HG03135 (cell line): ENCODE data around the gene TP53TG3B.
"Not testable (repeated sequence)": the region's sequence is repeated elsewhere in the genome, so short reads cannot be mapped to it uniquely, and the experiment has no call there.

Experiments used
- ATAC-seq: cut with Tn5 transposase; IDR thresholded peaks from one replicate; pipeline ENCODE4 v1.9.1; 2021; ENCODE audit warnings: mild to moderate bottlenecking, moderate library complexity; ENCODE audit not compliant: unreplicated experiment

TP53TG3B gene, protein sequence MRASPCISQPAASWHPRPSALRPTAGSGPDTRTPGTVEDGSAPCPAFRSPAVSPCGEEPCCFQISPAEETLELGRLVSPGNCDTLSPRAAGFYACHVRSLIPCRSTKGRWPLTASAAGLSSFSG

DNA sequence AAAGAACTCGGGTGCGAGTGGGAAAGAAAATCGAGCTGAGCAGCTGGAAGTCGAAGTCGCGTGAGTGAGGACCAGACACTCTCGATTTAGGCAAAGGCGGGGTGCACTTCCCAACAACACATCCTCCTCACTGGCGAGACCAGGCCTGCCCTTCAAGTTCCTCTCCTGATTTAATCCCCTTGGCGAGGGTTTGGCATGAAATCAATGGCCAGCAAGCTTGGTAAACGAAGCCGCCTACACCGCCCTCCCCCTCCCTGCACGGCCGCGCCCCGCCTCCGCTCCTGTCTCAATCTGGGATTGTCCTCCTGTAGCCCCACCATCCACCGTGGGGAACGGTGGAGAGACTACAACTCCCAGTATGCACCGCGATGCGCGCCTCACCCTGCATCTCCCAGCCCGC lies at the start of gene TP53TG3B:
Gene TP53TG3B, plus strand, starts transcription at position 301 of the 400 bp plus-strand sequence. Its CDS starts 68 bp downstream, at position 369.
- not testable (repeated sequence) for ATAC-seq

DNA sequence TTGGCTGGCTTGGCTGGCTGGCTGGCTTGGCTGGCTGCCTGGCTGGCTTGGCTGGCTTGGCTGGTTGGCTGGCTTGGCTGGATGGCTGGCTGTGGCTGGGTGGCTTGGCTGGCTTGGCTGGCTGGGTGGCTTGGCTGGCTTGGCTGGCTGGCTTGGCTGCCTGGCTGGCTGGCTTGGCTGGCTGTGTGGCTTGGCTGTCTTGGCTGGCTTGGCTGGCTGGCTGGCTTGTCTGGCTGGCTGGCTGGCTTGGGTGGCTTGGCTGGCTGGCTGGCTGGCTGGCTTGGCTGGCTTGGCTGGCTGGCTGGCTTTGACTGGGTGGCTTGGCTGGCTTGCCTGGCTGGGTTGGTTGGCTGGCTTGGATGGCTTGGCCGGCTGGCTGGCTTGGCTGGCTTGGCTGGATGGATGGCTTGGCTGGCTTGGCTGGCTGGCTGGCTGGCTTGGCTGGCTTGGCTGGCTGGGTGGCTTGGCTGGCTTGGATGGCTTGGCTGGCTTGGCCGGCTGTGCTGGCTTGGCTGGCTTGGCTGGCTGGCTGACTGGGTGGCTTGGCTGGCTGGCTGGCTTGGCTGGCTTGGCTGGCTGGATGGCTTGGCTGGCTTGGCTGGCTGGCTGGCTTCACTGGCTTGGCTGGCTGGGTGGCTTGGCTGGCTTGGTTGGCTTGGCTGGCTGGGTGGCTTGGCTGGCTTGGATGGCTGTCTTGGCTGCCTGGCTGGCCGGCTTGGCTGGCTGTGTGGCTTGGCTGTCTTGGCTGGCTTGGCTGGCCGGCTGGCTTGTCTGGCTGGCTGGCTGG lies 24.2 kb upstream of the TP53TG3B start:
- not testable (repeated sequence) for ATAC-seq

DNA sequence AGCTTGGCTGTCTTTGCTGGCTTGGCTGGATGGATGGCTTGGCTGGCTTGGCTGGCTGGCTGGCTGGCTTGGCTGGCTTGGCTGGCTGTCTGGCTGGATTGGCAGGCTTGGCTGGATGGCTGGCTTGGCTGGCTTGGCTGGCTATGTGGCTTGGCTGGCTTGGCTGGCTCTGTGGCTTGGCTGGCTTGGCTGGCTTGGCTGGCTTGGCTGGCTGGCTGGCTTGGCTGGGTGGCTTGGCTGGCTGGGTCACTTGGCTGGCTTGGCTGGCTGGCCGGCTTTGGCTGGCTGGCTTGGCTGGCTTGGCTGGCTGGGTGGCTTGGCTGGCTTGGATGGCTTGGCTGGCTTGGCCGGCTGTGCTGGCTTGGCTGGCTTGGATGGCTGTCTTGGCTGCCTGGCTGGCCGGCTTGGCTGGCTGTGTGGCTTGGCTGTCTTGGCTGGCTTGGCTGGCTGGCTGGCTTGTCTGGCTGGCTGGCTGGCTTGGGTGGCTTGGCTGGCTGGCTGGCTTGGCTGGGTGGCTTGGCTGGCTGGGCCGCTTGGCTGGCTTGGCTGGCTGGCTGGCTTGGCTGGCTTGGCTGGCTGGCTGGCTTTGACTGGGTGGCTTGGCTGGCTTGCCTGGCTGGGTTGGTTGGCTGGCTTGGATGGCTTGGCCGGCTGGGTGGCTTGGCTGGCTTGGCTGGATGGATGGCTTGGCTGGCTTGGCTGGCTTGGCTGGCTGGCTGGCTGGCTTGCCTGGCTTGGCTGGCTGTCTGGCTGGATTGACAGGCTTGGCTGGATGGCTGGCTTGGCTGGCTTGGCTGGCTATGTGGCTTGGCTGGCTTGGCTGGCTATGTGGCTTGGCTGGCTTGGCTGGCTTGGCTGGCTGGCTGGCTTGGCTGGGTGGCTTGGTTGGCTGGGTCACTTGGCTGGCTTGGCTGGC lies 22.8 kb upstream of the TP53TG3B start:
- not testable (repeated sequence) for ATAC-seq

DNA sequence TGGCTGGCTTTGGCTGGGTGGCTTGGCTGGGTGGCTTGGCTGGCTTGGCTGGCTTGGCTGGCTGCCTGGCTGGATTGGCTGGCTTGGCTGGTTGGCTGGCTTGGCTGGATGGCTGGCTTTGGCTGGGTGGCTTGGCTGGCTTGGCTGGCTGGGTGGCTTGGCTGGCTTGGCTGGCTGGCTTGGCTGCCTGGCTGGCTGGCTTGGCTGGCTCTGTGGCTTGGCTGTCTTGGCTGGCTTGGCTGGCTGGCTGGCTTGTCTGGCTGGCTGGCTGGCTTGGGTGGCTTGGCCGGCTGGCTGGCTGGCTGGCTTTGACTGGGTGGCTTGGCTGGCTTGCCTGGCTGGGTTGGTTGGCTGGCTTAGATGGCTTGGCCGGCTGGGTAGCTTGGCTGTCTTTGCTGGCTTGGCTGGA lies 22.1 kb upstream of the TP53TG3B start:
- not testable (repeated sequence) for ATAC-seq

DNA sequence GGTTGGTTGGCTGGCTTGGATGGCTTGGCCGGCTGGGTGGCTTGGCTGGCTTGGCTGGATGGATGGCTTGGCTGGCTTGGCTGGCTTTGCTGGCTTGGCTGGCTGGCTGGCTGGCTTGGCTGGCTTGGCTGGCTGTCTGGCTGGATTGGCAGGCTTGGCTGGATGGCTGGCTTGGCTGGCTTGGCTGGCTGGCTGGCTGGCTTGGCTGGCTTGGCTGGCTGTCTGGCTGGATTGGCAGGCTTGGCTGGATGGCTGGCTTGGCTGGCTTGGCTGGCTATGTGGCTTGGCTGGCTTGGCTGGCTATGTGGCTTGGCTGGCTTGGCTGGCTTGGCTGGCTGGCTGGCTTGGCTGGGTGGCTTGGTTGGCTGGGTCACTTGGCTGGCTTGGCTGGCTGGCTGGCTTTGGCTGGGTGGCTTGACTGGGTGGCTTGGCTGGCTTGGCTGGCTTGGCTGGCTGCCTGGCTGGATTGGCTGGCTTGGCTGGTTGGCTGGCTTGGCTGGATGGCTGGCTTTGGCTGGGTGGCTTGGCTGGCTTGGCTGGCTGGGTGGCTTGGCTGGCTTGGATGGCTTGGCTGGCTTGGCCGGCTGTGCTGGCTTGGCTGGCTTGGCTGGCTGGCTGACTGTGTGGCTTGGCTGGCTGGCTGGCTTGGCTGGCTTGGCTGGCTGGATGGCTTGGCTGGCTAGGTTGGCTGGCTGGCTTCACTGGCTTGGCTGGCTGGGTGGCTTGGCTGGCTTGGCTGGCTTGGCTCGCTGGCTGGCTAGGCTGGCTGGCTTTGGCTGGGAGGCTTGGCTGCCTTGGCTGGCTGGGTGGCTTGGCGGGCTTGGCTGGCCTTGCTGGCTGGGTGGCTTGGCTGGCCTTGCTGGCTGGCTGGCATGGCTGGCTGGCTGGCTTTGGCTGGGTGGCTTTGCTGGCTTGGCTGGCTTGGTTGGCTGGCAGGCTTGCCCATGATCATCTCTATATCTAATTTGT lies 21.3 kb upstream of the TP53TG3B start:
- not testable (repeated sequence) for ATAC-seq
